Glutamatergic neuron (in vitro differentiated cells): Measurements from ENCODE around the gene SULT1C3. TPM values are rescaled to one million over a fixed set of nuclear protein-coding genes. Genes with fewer than 3 reads are reported as not detected.

Experiments
- DNase-seq: peaks from one replicate; pipeline ENCODE4 v3.0.0; 2022
- H3K27ac Mint-ChIP-seq: one replicate; pipeline ENCODE4 v1.8.0; 2020; ENCODE audit warnings: mild to moderate bottlenecking, mixed read lengths, inconsistent platforms; ENCODE audit not compliant: unreplicated experiment
- H3K27me3 Mint-ChIP-seq: one replicate; pipeline ENCODE4 v1.8.0; 2020; ENCODE audit warnings: mild to moderate bottlenecking, moderate library complexity, mixed read lengths, inconsistent platforms; ENCODE audit not compliant: unreplicated experiment
- H3K36me3 Mint-ChIP-seq: one replicate; pipeline ENCODE4 v1.8.0; 2020; ENCODE audit warnings: mild to moderate bottlenecking, mixed read lengths, inconsistent platforms; ENCODE audit not compliant: unreplicated experiment
- H3K4me1 Mint-ChIP-seq: one replicate; pipeline ENCODE4 v1.8.0; 2020; ENCODE audit warnings: mild to moderate bottlenecking, low read depth, mixed read lengths, inconsistent platforms; ENCODE audit not compliant: unreplicated experiment
- H3K4me3 Mint-ChIP-seq: one replicate; pipeline ENCODE4 v1.8.0; 2020; ENCODE audit warnings: mild to moderate bottlenecking, mixed read lengths, inconsistent platforms; ENCODE audit not compliant: unreplicated experiment
- H3K9me3 Mint-ChIP-seq: one replicate; pipeline ENCODE4 v1.8.0; 2020; ENCODE audit warnings: mild to moderate bottlenecking, moderate library complexity, mixed read lengths, inconsistent platforms; ENCODE audit not compliant: unreplicated experiment
- CTCF ChIP-seq: fragments of 200-600 bp; sonication (generic); IDR thresholded peaks from one replicate; pipeline ENCODE4 v1.5.0; 2021; ENCODE audit not compliant: partially characterized antibody, unreplicated experiment
- long read RNA-seq: library from polyadenylated mRNA; unstranded; transcript quantifications from one replicate; pipeline ENCODE4 v2.0.0, GENCODE V29; 2020; ENCODE audit not compliant: unreplicated experiment
- total RNA-seq: library from RNA; stranded (reverse); fragmentation: NEBNext Ultra II Directional; extraction: Animal tissue kit (Norgen Biotek cat#: 25700); gene quantifications from one replicate; pipeline ENCODE4 v1.2.1, GENCODE V29; 2021; ENCODE audit not compliant: unreplicated experiment

The SULT1C3 gene
- not detected for total RNA-seq
- long read RNA-seq, result 0 reads

DNA sequence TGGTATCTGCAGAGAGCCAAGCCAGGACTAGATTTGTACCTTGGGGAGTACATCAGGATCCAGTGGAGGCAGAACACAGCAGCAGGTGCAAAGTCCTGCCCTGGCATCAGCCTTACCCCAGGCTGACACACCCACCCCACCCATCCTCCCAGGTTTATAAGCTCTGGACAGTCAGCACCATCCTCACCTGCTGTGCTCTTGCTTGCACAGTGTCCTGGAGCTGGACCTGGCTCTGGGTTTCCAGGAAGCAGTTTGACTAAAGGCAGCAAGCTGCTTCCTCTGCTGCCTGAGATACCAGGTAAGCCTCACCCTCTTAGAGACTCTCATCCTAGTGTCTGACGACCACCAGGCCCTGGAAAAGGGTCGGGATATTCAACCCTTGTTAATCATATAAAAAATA, at the start of gene SULT1C3:
SULT1C3 (plus strand) TSS at position 183 of the 400 bp plus-strand sequence. CDS start 7,227 bp downstream, outside the sequence.
- H3K36me3 Mint-ChIP-seq, result peaks cover 7% of the 10 kb centered on the region
- TF ChIP-seq CTCF, result no peak
- H3K27ac Mint-ChIP-seq, result no peak within 1 kb of the TSS
- no peak for DNase-seq
- no peaks in the 10 kb centered on the region for H3K4me1 Mint-ChIP-seq
- H3K4me3 Mint-ChIP-seq, result no peak within 1 kb of the TSS
- H3K27me3 Mint-ChIP-seq, result no peaks in the 10 kb centered on the region
- H3K9me3 Mint-ChIP-seq, result peaks cover 7% of the 10 kb centered on the region

DNA sequence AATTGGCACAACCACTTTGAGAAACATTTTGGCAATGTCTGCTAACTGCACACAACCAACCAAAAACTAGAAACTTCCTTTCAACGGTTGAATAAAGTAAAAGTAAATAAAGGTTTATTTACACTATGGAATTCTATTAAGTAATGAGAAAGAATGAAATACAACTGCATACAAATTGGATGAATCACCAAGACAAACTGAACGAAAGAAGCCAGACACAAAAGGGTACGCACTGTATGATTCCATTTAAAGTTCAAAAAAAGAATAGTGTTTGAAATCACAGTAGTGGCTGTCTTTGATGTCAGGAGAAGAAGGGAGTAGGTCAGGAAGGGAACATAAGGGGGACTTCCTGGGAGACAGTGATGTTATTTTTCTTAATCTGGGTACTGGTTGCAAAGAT, 46.5 kb upstream of the SULT1C3 start:
- Mint-ChIP-seq H3K36me3 (no peaks in the 10 kb centered on the region), H3K9me3 (no peaks in the 10 kb centered on the region), H3K27me3 (no peaks in the 10 kb centered on the region), H3K4me3 (no peak overlapping the region), H3K4me1 (no peaks in the 10 kb centered on the region), H3K27ac (no peak overlapping the region)
- DNase-seq, result no peak
- TF ChIP-seq CTCF, result no peak

DNA sequence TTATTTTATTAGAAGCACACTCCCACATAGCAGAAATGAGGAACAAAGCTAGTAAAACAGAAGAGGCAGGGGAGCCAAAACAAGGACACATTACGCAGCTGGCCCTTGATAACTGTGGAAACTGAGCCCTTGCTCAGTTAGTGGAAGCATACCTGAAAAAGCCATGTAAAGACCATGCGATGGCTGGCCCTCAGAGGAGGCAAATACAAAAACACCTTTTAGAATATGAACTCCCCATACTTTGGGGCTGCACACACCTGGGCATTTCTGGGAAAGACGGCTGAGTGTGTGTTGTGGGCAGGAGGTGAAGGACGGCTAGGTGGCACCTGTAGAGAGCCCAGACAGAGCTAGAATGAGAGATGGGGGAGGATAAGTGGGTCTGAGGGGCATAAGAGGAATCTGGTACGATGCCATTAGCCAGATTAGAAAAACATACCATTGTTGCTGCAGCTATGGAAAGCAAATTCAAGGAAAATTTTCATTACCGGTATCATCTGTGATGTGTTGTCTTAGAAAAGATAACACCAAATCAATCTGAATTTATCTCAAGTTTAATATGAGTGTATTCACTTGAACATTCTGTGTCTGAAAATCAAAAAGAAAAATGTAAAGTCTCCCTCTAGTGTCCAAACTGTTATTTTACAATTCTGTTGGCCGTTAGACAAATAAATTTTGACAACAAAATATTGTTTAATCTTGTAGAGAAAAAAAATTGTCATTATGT, 45.2 kb upstream of the SULT1C3 start:
- no peak overlapping the region for H3K27ac Mint-ChIP-seq
- no peaks in the 10 kb centered on the region for H3K36me3 Mint-ChIP-seq
- no peak for DNase-seq
- H3K4me3 Mint-ChIP-seq, result no peak overlapping the region
- H3K9me3 Mint-ChIP-seq, result no peaks in the 10 kb centered on the region
- no peaks in the 10 kb centered on the region for H3K4me1 Mint-ChIP-seq
- peak; percentile 65 for TF ChIP-seq CTCF
- H3K27me3 Mint-ChIP-seq, result no peaks in the 10 kb centered on the region

GRCh38 chr2:108195133-108195439, 44.7 kb upstream of the SULT1C3 start:
- Mint-ChIP-seq H3K36me3 (no peaks in the 10 kb centered on the region), H3K4me1 (no peaks in the 10 kb centered on the region), H3K27me3 (no peaks in the 10 kb centered on the region), H3K4me3 (no peak overlapping the region), H3K27ac (no peak overlapping the region), H3K9me3 (no peaks in the 10 kb centered on the region)
- TF ChIP-seq CTCF, result peak; percentile 22
- no peak for DNase-seq

DNA sequence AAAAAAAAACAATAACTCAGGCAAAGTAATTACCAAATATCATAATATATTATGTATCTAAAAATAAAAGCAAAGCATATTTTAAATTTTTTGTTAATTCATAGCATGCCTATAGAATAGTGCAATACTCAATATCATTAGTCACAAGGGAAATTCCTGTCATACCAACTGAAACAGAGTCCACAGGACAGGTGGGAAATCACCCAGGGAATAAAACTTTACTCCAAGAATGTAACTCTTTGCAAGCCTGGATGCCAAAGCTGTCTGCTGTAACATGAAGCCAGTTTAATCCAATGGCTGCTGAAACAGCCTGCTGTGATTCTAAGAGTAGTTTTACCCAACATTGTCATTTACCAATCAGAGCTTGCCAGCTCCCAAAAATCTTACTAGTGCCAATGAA, 40.0 kb upstream of the SULT1C3 start:
- peaks cover 11% of the 10 kb centered on the region for H3K36me3 Mint-ChIP-seq
- DNase-seq, result no peak
- no peak overlapping the region for H3K4me3 Mint-ChIP-seq

More for the DNA sequence above, 40.0 kb upstream of the SULT1C3 start:
- Mint-ChIP-seq H3K27ac (no peak overlapping the region), H3K4me1 (no peaks in the 10 kb centered on the region), H3K9me3 (no peaks in the 10 kb centered on the region), H3K27me3 (no peaks in the 10 kb centered on the region)
- no peak for TF ChIP-seq CTCF
